Neutrophil (primary cell): Measurements from ENCODE around the gene SPON1.
"Not testable (repeated sequence)": the region's sequence is repeated elsewhere in the genome, so short reads cannot be mapped to it uniquely, and the experiment has no call there.

ENCODE experiments used
- H3K27ac ChIP-seq: fragments of 200-600 bp; sonication (generic); 2 replicates; pipeline ENCODE4 v1.5.1; 2016; ENCODE audit warnings: mild to moderate bottlenecking, moderate library complexity
- H3K27me3 ChIP-seq: fragments of 200-600 bp; sonication (generic); 2 replicates; pipeline ENCODE4 v1.6.0; 2016; ENCODE audit warnings: mild to moderate bottlenecking
- H3K36me3 ChIP-seq: fragments of 200-600 bp; sonication (generic); 2 replicates; pipeline ENCODE4 v1.5.1; 2017
- H3K4me1 ChIP-seq, 2 experiments: fragments of 200-600 bp in 1 of 2; sonication (generic) in 1 of 2; 1 replicate in 1 of 2; 2 replicates in 1 of 2; pipeline versions ENCODE4 v1.5.1 to v1.6.1; 2013 to 2016; ENCODE audit warnings: low read depth in 1 of 2, low read length in 1 of 2, mild to moderate bottlenecking in 1 of 2, moderate library complexity in 1 of 2; ENCODE audit not compliant: control insufficient read depth in 1 of 2, insufficient read depth in 1 of 2
- H3K4me3 ChIP-seq, 2 experiments: fragments of 200-600 bp in 1 of 2; sonication (generic) in 1 of 2; 1 replicate in 1 of 2; 2 replicates in 1 of 2; pipeline ENCODE4 v1.5.1; 2013 to 2016; ENCODE audit warnings: low read depth in 1 of 2, low read length in 1 of 2, mild to moderate bottlenecking in 1 of 2, moderate library complexity in 1 of 2
- H3K9me3 ChIP-seq: fragments of 200-600 bp; sonication (generic); 2 replicates; pipeline ENCODE4 v1.5.1; 2016
- TF ChIP-seq, protein P1 (sequence below): fragments of 200-600 bp; sonication (generic); IDR thresholded peaks from 2 replicates; pipeline ENCODE4 v1.5.1; 2016; ENCODE audit warnings: antibody characterized with exemption

Gene SPON1

DNA sequence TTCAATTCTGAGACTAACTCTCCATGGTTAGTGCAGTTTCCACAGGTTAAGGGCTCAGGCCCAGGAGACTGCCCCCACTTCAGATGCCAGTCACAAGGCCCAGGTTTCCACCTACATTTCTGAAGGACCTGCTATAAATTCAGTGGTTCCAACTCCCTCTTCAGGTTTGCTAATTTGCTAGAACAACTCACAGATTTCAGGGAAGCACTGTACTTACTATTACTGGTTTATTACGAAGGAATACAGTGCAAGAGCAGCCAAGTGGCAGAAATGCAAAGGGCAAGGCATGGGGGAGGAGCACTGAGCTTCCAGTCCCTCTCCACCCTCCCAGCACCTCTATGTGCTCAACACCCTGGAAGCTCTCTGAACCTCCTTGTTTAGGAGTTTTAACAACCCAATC, 39.3 kb upstream of the SPON1 start:
- H3K27me3 ChIP-seq = no peaks in the 10 kb centered on the region
- peaks cover 0 to 3% of the 10 kb centered on the region in 2 experiments for H3K4me1 ChIP-seq
- H3K27ac ChIP-seq = no peak overlapping the region

GRCh38 chr11:13923716-13924650, 38.5 kb upstream of the SPON1 start:
- Histone ChIP-seq H3K27ac (no peak overlapping the region), H3K9me3 (no peaks in the 10 kb centered on the region), H3K4me1 (peaks cover 0 to 3% of the 10 kb centered on the region in 2 experiments)

More for the DNA sequence above, 39.3 kb upstream of the SPON1 start:
- Histone ChIP-seq H3K4me3 (no peak overlapping the region), H3K9me3 (no peaks in the 10 kb centered on the region), H3K36me3 (no peaks in the 10 kb centered on the region)
- TF ChIP-seq, protein P1, sequence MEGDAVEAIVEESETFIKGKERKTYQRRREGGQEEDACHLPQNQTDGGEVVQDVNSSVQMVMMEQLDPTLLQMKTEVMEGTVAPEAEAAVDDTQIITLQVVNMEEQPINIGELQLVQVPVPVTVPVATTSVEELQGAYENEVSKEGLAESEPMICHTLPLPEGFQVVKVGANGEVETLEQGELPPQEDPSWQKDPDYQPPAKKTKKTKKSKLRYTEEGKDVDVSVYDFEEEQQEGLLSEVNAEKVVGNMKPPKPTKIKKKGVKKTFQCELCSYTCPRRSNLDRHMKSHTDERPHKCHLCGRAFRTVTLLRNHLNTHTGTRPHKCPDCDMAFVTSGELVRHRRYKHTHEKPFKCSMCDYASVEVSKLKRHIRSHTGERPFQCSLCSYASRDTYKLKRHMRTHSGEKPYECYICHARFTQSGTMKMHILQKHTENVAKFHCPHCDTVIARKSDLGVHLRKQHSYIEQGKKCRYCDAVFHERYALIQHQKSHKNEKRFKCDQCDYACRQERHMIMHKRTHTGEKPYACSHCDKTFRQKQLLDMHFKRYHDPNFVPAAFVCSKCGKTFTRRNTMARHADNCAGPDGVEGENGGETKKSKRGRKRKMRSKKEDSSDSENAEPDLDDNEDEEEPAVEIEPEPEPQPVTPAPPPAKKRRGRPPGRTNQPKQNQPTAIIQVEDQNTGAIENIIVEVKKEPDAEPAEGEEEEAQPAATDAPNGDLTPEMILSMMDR = no peak

DNA sequence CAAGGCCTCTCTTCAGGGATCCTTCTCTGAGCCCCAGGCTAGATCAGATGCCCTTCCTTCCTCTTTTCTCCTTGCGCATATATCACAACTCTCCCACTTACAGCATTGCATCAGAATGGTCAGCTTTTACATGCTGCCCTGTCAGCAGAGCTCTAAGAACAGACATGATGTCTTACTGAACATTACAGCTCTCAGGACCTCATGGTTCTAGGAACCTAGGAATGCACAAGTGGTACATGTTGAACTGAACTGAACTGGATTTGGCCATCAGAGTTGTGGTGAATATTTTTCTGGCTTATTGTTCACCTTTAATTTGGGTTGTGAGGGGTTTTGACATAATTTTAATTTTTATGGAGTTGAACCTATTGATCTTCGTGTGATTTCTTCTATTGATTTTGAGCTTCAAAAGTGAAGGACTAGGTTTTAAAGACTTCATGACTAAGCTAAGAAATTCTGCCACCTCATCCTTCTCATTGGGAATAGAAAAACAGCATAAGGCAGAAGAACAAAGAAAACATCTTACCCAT, 37.7 kb upstream of the SPON1 start:
- H3K36me3 ChIP-seq = no peaks in the 10 kb centered on the region
- no peak overlapping the region for H3K27ac ChIP-seq
- H3K27me3 ChIP-seq = no peaks in the 10 kb centered on the region
- peaks cover 0 to 3% of the 10 kb centered on the region in 2 experiments for H3K4me1 ChIP-seq
- H3K9me3 ChIP-seq = no peaks in the 10 kb centered on the region
- TF ChIP-seq, protein P1 = no peak
- H3K4me3 ChIP-seq = no peak overlapping the region

More at GRCh38 chr11:13923716-13924650, 38.5 kb upstream of the SPON1 start:
- TF ChIP-seq, protein P1 = no peak
- no peaks in the 10 kb centered on the region for H3K36me3 ChIP-seq
- H3K4me3 ChIP-seq = no peak overlapping the region
- no peaks in the 10 kb centered on the region for H3K27me3 ChIP-seq

- H3K4me3 ChIP-seq, H3K4me1 ChIP-seq, H3K9me3 ChIP-seq: not testable (repeated sequence)
These were observed 36.2 kb upstream of the SPON1 start for GRCh38 chr11:13926366-13926765.

DNA sequence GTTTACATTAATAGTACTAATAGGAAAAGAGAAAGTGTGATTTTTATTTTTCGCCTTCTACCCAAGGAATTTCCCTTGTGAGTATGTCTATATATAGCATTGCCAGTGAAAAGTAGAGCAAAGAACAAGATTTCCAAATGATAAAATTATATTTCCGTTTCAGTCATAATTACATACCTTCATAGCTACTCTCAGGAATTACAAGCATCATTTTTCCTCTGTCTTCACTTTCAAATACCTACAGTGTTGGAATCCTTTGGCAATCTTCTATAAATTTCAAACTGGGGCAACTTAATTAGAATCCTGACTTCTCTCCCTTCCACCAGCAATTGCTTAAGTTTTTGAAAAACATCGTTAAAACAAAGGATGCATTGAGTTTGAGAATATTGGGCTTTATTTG, 35.5 kb upstream of the SPON1 start:
- Histone ChIP-seq H3K9me3 (no peaks in the 10 kb centered on the region), H3K36me3 (no peaks in the 10 kb centered on the region), H3K27me3 (no peaks in the 10 kb centered on the region), H3K4me3 (no peak overlapping the region), H3K27ac (no peak overlapping the region), H3K4me1 (peaks cover 0 to 3% of the 10 kb centered on the region in 2 experiments)
- TF ChIP-seq, protein P1 = no peak

More at GRCh38 chr11:13926366-13926765, 36.2 kb upstream of the SPON1 start:
- not testable (repeated sequence) for H3K27ac ChIP-seq, H3K27me3 ChIP-seq, H3K36me3 ChIP-seq

GRCh38 chr11:13927481-13927880, 35.0 kb upstream of the SPON1 start:
- Histone ChIP-seq H3K4me1 (peaks cover 0 to 3% of the 10 kb centered on the region in 2 experiments), H3K27me3 (no peaks in the 10 kb centered on the region), H3K27ac (no peak overlapping the region)

More at GRCh38 chr11:13927481-13927880, 35.0 kb upstream of the SPON1 start:
- no peak overlapping the region for H3K4me3 ChIP-seq
- H3K9me3 ChIP-seq = no peaks in the 10 kb centered on the region
- TF ChIP-seq, protein P1 = no peak
- H3K36me3 ChIP-seq = no peaks in the 10 kb centered on the region
